ENCODE results near the gene ZBTB7B.

DNA sequence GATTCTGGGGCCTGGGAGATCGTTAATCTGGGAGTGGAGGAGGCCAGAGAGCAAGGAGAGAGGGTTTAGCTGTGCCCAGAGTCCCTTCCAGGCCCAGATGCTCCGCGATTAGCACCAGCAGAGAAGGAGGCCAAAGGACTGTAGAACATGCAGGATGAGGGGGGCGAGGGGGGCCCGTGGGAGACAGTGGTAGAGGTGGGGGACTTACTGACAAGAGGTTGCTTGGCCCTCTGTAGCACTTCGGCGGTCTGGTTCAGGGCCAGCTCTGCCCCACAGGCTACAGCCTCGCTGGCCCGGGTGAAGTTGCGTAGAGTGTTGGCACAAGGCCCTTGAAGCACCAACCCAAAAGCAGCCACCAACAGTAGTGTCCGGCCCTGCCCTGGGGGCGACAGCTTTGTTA lies 30.3 kb downstream of the ZBTB7B start:
- TF ChIP-seq ZNF282 (CRISPR knock-in tag; IDR thresholded peaks at IDR 0.05) = no peak
- TF ChIP-seq, protein P1, sequence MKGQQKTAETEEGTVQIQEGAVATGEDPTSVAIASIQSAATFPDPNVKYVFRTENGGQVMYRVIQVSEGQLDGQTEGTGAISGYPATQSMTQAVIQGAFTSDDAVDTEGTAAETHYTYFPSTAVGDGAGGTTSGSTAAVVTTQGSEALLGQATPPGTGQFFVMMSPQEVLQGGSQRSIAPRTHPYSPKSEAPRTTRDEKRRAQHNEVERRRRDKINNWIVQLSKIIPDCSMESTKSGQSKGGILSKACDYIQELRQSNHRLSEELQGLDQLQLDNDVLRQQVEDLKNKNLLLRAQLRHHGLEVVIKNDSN (CRISPR knock-in tag; IDR thresholded peaks at IDR 0.05) = no peak
- TF ChIP-seq TAF1 (IDR thresholded peaks at IDR 0.05; ENCODE audit: control insufficient read depth, extremely low read depth, insufficient read depth, low read length, severe bottlenecking) = no peak
- TF ChIP-seq ZFX (CRISPR knock-in tag; IDR thresholded peaks at IDR 0.05) = no peak
- TF ChIP-seq, protein P2, sequence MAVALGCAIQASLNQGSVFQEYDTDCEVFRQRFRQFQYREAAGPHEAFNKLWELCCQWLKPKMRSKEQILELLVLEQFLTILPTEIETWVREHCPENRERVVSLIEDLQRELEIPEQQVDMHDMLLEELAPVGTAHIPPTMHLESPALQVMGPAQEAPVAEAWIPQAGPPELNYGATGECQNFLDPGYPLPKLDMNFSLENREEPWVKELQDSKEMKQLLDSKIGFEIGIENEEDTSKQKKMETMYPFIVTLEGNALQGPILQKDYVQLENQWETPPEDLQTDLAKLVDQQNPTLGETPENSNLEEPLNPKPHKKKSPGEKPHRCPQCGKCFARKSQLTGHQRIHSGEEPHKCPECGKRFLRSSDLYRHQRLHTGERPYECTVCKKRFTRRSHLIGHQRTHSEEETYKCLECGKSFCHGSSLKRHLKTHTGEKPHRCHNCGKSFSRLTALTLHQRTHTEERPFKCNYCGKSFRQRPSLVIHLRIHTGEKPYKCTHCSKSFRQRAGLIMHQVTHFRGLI (CRISPR knock-in tag; IDR thresholded peaks at IDR 0.05) = no peak
- no peak for TF ChIP-seq NCOR1 (IDR thresholded peaks at IDR 0.05)
- no peak for TF ChIP-seq POLR2AphosphoS5 (IDR thresholded peaks at IDR 0.05; ENCODE audit: control insufficient read depth, insufficient read depth, low read depth, low read length)
- no peak for TF ChIP-seq SMAD1 (IDR thresholded peaks at IDR 0.05; ENCODE audit: low read depth, low read length, partially characterized antibody)

Measured in K562 (cell line).